Measurements from ENCODE around the gene FTSJ3. TPM values are rescaled to one million over a fixed set of nuclear protein-coding genes. Genes with fewer than 3 reads are reported as not detected.

The FTSJ3 gene
- total RNA-seq, 1 experiment from 2014 or later, result 36.9 TPM

GRCh38 chr17:63837480-63837879 is 10.0 kb upstream of the FTSJ3 start:
- ChIA-PET CTCF (no interaction called here), POLR2A (ENCODE audit: unreplicated experiment) (no interaction called here)
- Histone ChIP-seq H4K20me1 (ENCODE audit: insufficient read depth) (peaks cover 12% of the 10 kb centered on the region), H3K4me1 (replicated peaks; ENCODE audit: insufficient read depth) (peaks cover 39% of the 10 kb centered on the region), H3K9me3 (ENCODE audit: insufficient read depth, low read depth) (no peaks in the 10 kb centered on the region), H3K27ac (no peak overlapping the region), H3F3A (ENCODE audit: insufficient read depth, low read depth) (peaks cover 34% of the 10 kb centered on the region), H2AFZ (no peak overlapping the region), H3K4me3 (no peak overlapping the region), H3K4me2 (no peak overlapping the region), H3K9me2 (ENCODE audit: insufficient read depth) (no peaks in the 10 kb centered on the region), H3K79me2 (ENCODE audit: low read depth) (peaks cover 61% of the 10 kb centered on the region), H3K36me3 (ENCODE audit: low read depth) (0 out of 2 replicates have a peak, but pooled peaks cover 6% of the 10 kb centered on the region), H3K27me3 (ENCODE audit: insufficient read depth, low read depth) (no peaks in the 10 kb centered on the region)
- no peak for DNase-seq
- TF ChIP-seq CTCF (conservative IDR thresholded peaks at IDR 0.05), result no peak
- TF ChIP-seq EZH2 (IDR thresholded peaks at IDR 0.05; ENCODE audit: low read depth), result no peak
- intact Hi-C loops (cut with micrococcal nuclease; ENCODE audit: unreplicated experiment), result no loop called here
- BruUV-seq (replicated peaks), result no TSS peak

GRCh38 chr17:63836811-63837210 is 9.3 kb upstream of the FTSJ3 start:
- ChIA-PET CTCF (no interaction called here), POLR2A (ENCODE audit: unreplicated experiment) (no interaction called here)
- no peak for DNase-seq
- Histone ChIP-seq H3K27me3 (ENCODE audit: insufficient read depth, low read depth) (no peaks in the 10 kb centered on the region), H3K36me3 (ENCODE audit: low read depth) (0 out of 2 replicates have a peak, but pooled peaks cover 6% of the 10 kb centered on the region), H3K9me3 (ENCODE audit: insufficient read depth, low read depth) (no peaks in the 10 kb centered on the region), H3K4me3 (no peak overlapping the region), H4K20me1 (ENCODE audit: insufficient read depth) (peaks cover 12% of the 10 kb centered on the region), H3F3A (ENCODE audit: insufficient read depth, low read depth) (peaks cover 40% of the 10 kb centered on the region), H3K79me2 (ENCODE audit: low read depth) (peaks cover 56% of the 10 kb centered on the region), H3K27ac (no peak overlapping the region), H3K4me1 (replicated peaks; ENCODE audit: insufficient read depth) (peaks cover 39% of the 10 kb centered on the region), H3K9me2 (ENCODE audit: insufficient read depth) (no peaks in the 10 kb centered on the region), H3K4me2 (no peak overlapping the region), H2AFZ (no peak overlapping the region)
- no TSS peak for BruUV-seq (replicated peaks)
- intact Hi-C loops (cut with micrococcal nuclease; ENCODE audit: unreplicated experiment), result no loop called here
- TF ChIP-seq CTCF (conservative IDR thresholded peaks at IDR 0.05) (no peak), EZH2 (IDR thresholded peaks at IDR 0.05; ENCODE audit: low read depth) (no peak)

- peaks cover 40% of the 10 kb centered on the region for H3K79me2 ChIP-seq (ENCODE audit: low read depth)
- BruUV-seq (replicated peaks), result no TSS peak
- no peak for TF ChIP-seq EZH2 (IDR thresholded peaks at IDR 0.05; ENCODE audit: low read depth)
- peak; percentile 24; the same call in 1 of the 2 replicates for TF ChIP-seq CTCF (conservative IDR thresholded peaks at IDR 0.05)
- H3K4me3 ChIP-seq, result no peak overlapping the region
- H4K20me1 ChIP-seq (ENCODE audit: insufficient read depth), result peaks cover 12% of the 10 kb centered on the region
- H3K27me3 ChIP-seq (ENCODE audit: insufficient read depth, low read depth), result no peaks in the 10 kb centered on the region
- 0 out of 2 replicates have a peak, but pooled peaks cover 13% of the 10 kb centered on the region for H3K36me3 ChIP-seq (ENCODE audit: low read depth)
- no peak overlapping the region for H3K27ac ChIP-seq
- H2AFZ ChIP-seq, result no peak overlapping the region
- ChIA-PET CTCF (no interaction called here), POLR2A (ENCODE audit: unreplicated experiment) (no interaction called here)
- peaks cover 47% of the 10 kb centered on the region for H3F3A ChIP-seq (ENCODE audit: insufficient read depth, low read depth)
- H3K9me3 ChIP-seq (ENCODE audit: insufficient read depth, low read depth), result no peaks in the 10 kb centered on the region
- no peak for DNase-seq
- H3K9me2 ChIP-seq (ENCODE audit: insufficient read depth), result no peaks in the 10 kb centered on the region
- intact Hi-C loops (cut with micrococcal nuclease; ENCODE audit: unreplicated experiment), result no loop called here
- H3K4me2 ChIP-seq, result no peak overlapping the region
- peaks cover 26% of the 10 kb centered on the region for H3K4me1 ChIP-seq (replicated peaks; ENCODE audit: insufficient read depth)
Observed at GRCh38 chr17:63835167-63835720, 7.8 kb upstream of the FTSJ3 start.

Data from PC-9 (cell line).